ENCODE measurements around the gene EDC3. TPM values are rescaled to one million over a fixed set of nuclear protein-coding genes. Genes with fewer than 3 reads are reported as not detected.

The EDC3 gene
- polyA plus RNA-seq, 1 of the 3 experiments (the other 2 are of a cell fraction): 34.9 TPM

GRCh38 chr15:74664028-74664616, 31.7 kb downstream of the EDC3 start:
- Histone ChIP-seq H2AFZ (ENCODE audit: low read depth) (no peak overlapping the region), H3K4me2 (no peak overlapping the region; the same call in 1 of the 2 replicates), H3K9me3 (no peaks in the 10 kb centered on the region), H4K20me1 (ENCODE audit: insufficient read depth) (peaks cover 22% of the 10 kb centered on the region), H3F3A (replicated peaks; ENCODE audit: insufficient read depth) (peaks cover 7% of the 10 kb centered on the region), H3K9me2 (no peaks in the 10 kb centered on the region), H3K9ac (no peak overlapping the region), H3K79me2 (ENCODE audit: insufficient read depth) (peaks cover 56% of the 10 kb centered on the region), H3K4me1 (ENCODE audit: control insufficient read depth in 1 of 2, insufficient read depth in 2 of 2, low read depth in 1 of 2, low read length in 1 of 2) (peaks cover 0 to 7% of the 10 kb centered on the region in 2 experiments; a peak in 1 of 4 replicates), H3K27me3 (ENCODE audit: insufficient read depth) (no peaks in the 10 kb centered on the region), H3K27ac (ENCODE audit: low read depth in 2 of 2, low read length in 1 of 2) (peak overlapping the region in 1 of 2 experiments; percentile 10; a peak in 1 of 4 replicates), H3K36me3 (replicated peaks in 1 of 2; ENCODE audit: control insufficient read depth in 1 of 2, insufficient read depth in 2 of 2, low read length in 1 of 2) (peaks cover 10 to 12% of the 10 kb centered on the region in 2 experiments), H3K4me3 (ENCODE audit: low read depth in 2 of 2, low read length in 1 of 2) (no peak overlapping the region)
- no peak for DNase-seq
- ChIA-PET POLR2A (no interaction called here), CTCF (interaction anchor here (1.9 to 2.1 kb wide), 2 partner anchors 32 to 105 kb away, joined by 9 to 10 read pairs; no protein-coding TSS in a partner anchor)
- WGBS (ENCODE audit: low lambda C conversion rate): 65% methylated on average over 2 of the region's 2 CpGs
- TF ChIP-seq SMC3 (IDR thresholded peaks at IDR 0.05; ENCODE audit: low read depth, low read length) (no peak), MEF2A (IDR thresholded peaks at IDR 0.05; ENCODE audit: borderline replicate concordance, low read depth) (no peak), TAF1 (IDR thresholded peaks at IDR 0.05; ENCODE audit: borderline replicate concordance, low read depth, low read length) (no peak), GABPA (IDR thresholded peaks at IDR 0.05; ENCODE audit: low read depth) (no peak), RFX5 (IDR thresholded peaks at IDR 0.05; ENCODE audit: low read length) (no peak), FOSL2 (IDR thresholded peaks at IDR 0.05; ENCODE audit: borderline replicate concordance, low read depth) (no peak), NFIC (IDR thresholded peaks at IDR 0.05; ENCODE audit: borderline replicate concordance) (no peak), TEAD4 (IDR thresholded peaks at IDR 0.05; ENCODE audit: borderline replicate concordance, insufficient read depth) (no peak), CHD2 (IDR thresholded peaks at IDR 0.05; ENCODE audit: low read length, partially characterized antibody) (no peak), POLR2AphosphoS5 (IDR thresholded peaks at IDR 0.05; ENCODE audit: low read depth, low read length) (no peak), USF1 (IDR thresholded peaks at IDR 0.05; ENCODE audit: borderline replicate concordance, low read depth) (no peak), FOXJ3 (CRISPR knock-in tag; IDR thresholded peaks at IDR 0.05) (no peak), YY1 (IDR thresholded peaks at IDR 0.05; ENCODE audit: low read depth) (no peak), NRF1 (IDR thresholded peaks at IDR 0.05; ENCODE audit: low read depth, low read length) (no peak), RXRA (IDR thresholded peaks at IDR 0.05; ENCODE audit: borderline replicate concordance, low read depth) (no peak)
- TF ChIP-seq, protein P1, sequence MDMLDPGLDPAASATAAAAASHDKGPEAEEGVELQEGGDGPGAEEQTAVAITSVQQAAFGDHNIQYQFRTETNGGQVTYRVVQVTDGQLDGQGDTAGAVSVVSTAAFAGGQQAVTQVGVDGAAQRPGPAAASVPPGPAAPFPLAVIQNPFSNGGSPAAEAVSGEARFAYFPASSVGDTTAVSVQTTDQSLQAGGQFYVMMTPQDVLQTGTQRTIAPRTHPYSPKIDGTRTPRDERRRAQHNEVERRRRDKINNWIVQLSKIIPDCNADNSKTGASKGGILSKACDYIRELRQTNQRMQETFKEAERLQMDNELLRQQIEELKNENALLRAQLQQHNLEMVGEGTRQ (IDR thresholded peaks at IDR 0.05; ENCODE audit: borderline replicate concordance, low read depth, low read length): no peak
- TF ChIP-seq, protein P2, sequence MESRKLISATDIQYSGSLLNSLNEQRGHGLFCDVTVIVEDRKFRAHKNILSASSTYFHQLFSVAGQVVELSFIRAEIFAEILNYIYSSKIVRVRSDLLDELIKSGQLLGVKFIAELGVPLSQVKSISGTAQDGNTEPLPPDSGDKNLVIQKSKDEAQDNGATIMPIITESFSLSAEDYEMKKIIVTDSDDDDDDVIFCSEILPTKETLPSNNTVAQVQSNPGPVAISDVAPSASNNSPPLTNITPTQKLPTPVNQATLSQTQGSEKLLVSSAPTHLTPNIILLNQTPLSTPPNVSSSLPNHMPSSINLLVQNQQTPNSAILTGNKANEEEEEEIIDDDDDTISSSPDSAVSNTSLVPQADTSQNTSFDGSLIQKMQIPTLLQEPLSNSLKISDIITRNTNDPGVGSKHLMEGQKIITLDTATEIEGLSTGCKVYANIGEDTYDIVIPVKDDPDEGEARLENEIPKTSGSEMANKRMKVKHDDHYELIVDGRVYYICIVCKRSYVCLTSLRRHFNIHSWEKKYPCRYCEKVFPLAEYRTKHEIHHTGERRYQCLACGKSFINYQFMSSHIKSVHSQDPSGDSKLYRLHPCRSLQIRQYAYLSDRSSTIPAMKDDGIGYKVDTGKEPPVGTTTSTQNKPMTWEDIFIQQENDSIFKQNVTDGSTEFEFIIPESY (IDR thresholded peaks at IDR 0.05; ENCODE audit: borderline replicate concordance, low read depth): no peak
- TF ChIP-seq, protein P3, sequence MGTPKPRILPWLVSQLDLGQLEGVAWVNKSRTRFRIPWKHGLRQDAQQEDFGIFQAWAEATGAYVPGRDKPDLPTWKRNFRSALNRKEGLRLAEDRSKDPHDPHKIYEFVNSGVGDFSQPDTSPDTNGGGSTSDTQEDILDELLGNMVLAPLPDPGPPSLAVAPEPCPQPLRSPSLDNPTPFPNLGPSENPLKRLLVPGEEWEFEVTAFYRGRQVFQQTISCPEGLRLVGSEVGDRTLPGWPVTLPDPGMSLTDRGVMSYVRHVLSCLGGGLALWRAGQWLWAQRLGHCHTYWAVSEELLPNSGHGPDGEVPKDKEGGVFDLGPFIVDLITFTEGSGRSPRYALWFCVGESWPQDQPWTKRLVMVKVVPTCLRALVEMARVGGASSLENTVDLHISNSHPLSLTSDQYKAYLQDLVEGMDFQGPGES (IDR thresholded peaks at IDR 0.05; ENCODE audit: low read depth, low read length): no peak
- TF ChIP-seq, protein P4, sequence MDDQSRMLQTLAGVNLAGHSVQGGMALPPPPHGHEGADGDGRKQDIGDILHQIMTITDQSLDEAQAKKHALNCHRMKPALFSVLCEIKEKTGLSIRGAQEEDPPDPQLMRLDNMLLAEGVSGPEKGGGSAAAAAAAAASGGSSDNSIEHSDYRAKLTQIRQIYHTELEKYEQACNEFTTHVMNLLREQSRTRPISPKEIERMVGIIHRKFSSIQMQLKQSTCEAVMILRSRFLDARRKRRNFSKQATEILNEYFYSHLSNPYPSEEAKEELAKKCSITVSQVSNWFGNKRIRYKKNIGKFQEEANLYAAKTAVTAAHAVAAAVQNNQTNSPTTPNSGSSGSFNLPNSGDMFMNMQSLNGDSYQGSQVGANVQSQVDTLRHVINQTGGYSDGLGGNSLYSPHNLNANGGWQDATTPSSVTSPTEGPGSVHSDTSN (IDR thresholded peaks at IDR 0.05): no peak
